ENCODE results near the gene EGFL6.

DNA sequence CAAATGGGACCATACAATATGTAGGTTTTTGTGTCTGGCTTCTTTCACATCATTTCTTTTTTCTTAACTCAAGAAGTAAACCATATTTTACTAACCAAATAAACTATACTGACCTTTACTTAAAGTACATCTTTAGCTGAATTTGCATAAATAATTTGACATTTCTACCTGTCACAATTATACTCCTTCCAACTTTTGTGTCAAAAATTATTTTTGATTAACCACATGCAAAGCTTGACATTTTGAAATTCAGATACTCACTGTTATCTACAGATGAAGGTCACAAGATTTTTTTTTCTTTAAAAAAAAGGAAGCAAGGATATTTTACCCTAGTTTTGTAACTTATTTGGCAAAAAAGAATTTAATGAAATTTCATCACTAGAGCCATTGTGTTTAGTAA lies 107.5 kb downstream of the EGFL6 start:
- TF ChIP-seq SUZ12 (IDR thresholded peaks at IDR 0.05) = no peak
- no peak for TF ChIP-seq BHLHE40 (IDR thresholded peaks at IDR 0.05; ENCODE audit: borderline replicate concordance)
- TF ChIP-seq FOXA1 (IDR thresholded peaks at IDR 0.05) = no peak
